ENCODE data around the gene SCN11A. TPM values are rescaled to one million over a fixed set of nuclear protein-coding genes. Genes with fewer than 3 reads are reported as not detected.

SCN11A gene
- total RNA-seq, 1 experiment from 2014 or later: 0.05 TPM

- TF ChIP-seq POLR2AphosphoS5 (IDR thresholded peaks at IDR 0.05; ENCODE audit: low read depth, low read length): no peak
- no peak for TF ChIP-seq YY1 (IDR thresholded peaks at IDR 0.05; ENCODE audit: extremely low read depth, insufficient replicate concordance, low read depth, low read length)
- TF ChIP-seq RAD21 (IDR thresholded peaks at IDR 0.05; ENCODE audit: low read depth): no peak
- no peak for TF ChIP-seq ATF3 (IDR thresholded peaks at IDR 0.05)
- TF ChIP-seq EGR1 (IDR thresholded peaks at IDR 0.05; ENCODE audit: low read depth): no peak
- no peak for TF ChIP-seq SIN3A (IDR thresholded peaks at IDR 0.05; ENCODE audit: low read depth)
- no peak for TF ChIP-seq ZNF274 (IDR thresholded peaks at IDR 0.05; ENCODE audit: low read depth, low read length)
- no peak for TF ChIP-seq REST (IDR thresholded peaks at IDR 0.05; ENCODE audit: low read depth)
- no peak for TF ChIP-seq ZFX (IDR thresholded peaks at IDR 0.05)
These were observed 44.0 kb upstream of the SCN11A start (continued) for GRCh38 chr3:39095778-39096177.

GRCh38 chr3:39094851-39095677, 43.3 kb upstream of the SCN11A start:
- BruUV-seq (replicated peaks): TSS peak; percentile 28
- Histone ChIP-seq H4K20me1 (ENCODE audit: insufficient read depth) (no peaks in the 10 kb centered on the region), H3K4me2 (ENCODE audit: low read length) (no peak overlapping the region), H3K27me3 (ENCODE audit: insufficient read depth, low read length) (no peaks in the 10 kb centered on the region), H3K27ac (ENCODE audit: low read depth, low read length) (no peak overlapping the region), H3K4me1 (ENCODE audit: control insufficient read depth in 1 of 2, insufficient read depth in 2 of 2, low read length in 2 of 2) (no peaks in the 10 kb centered on the region), H3K9me3 (ENCODE audit: control insufficient read depth in 1 of 2, insufficient read depth in 1 of 2, low read depth in 1 of 2, low read length in 2 of 2) (no peaks in the 10 kb centered on the region), H3K36me3 (ENCODE audit: control insufficient read depth in 1 of 2, insufficient read depth in 2 of 2, low read length in 2 of 2) (peaks cover 2 to 26% of the 10 kb centered on the region in 2 experiments), H3K9me2 (ENCODE audit: insufficient read depth) (no peaks in the 10 kb centered on the region), H2AFZ (ENCODE audit: low read depth, low read length, poor library complexity, severe bottlenecking) (no peak overlapping the region), H3K4me3 (replicated peaks in 1 of 2; ENCODE audit: low read depth in 1 of 2, low read length in 2 of 2) (no peak overlapping the region), H3K79me2 (ENCODE audit: insufficient read depth, low read length) (no peaks in the 10 kb centered on the region), H3K9ac (ENCODE audit: low read length) (no peak overlapping the region)
- intact Hi-C loops (cut with micrococcal nuclease): no loop called here
- TF ChIP-seq FOSL1 (IDR thresholded peaks at IDR 0.05; ENCODE audit: low read depth): no peak
- no peak for TF ChIP-seq EZH2 (IDR thresholded peaks at IDR 0.05)
- TF ChIP-seq CBX3 (IDR thresholded peaks at IDR 0.05; ENCODE audit: low read depth): no peak
- no peak for TF ChIP-seq EGR1 (IDR thresholded peaks at IDR 0.05; ENCODE audit: low read depth)
- TF ChIP-seq ZFX (IDR thresholded peaks at IDR 0.05): no peak
- TF ChIP-seq SRF (IDR thresholded peaks at IDR 0.05; ENCODE audit: low read depth): no peak
- TF ChIP-seq ATF3 (IDR thresholded peaks at IDR 0.05): no peak
- ChIA-PET POLR2A (no interaction called here), RAD21 (ENCODE audit: low non-redundant PET in 1 of 2, low total read pairs in 2 of 2, uncharacterized antibody in 2 of 2, unreplicated experiment in 2 of 2) (no interaction called here), CTCF (no interaction called here)
- no peak for ATAC-seq
- no peak for DNase-seq (ENCODE audit: low read depth, low spot score)
